Ammon's horn (tissue), 1 donor: Measurements from ENCODE around the gene SEPTIN12.

Source experiments
- DNase-seq: peaks from one replicate; pipeline ENCODE4 v3.0.0-alpha.2; 2016; ENCODE audit warnings: low spot score

SEPTIN12 gene

GRCh38 chr16:4787627-4788482, at the start of gene SEPTIN12:
SEPTIN12 (minus strand) TSS chr16:4788345; CDS start chr16:4787645, 700 bp downstream.
- no peak for DNase-seq

GRCh38 chr16:4836727-4837126, 48.6 kb upstream of the SEPTIN12 start:
- no peak for DNase-seq

GRCh38 chr16:4833584-4833983, 45.4 kb upstream of the SEPTIN12 start:
- no peak for DNase-seq

GRCh38 chr16:4832698-4833343, 44.7 kb upstream of the SEPTIN12 start:
- no peak for DNase-seq

GRCh38 chr16:4831616-4832015, 43.5 kb upstream of the SEPTIN12 start:
- no peak for DNase-seq

- no peak for DNase-seq
These were observed 42.3 kb upstream of the SEPTIN12 start for GRCh38 chr16:4830408-4830807.

- no peak for DNase-seq
These were observed 40.6 kb upstream of the SEPTIN12 start for GRCh38 chr16:4828567-4829321.

GRCh38 chr16:4826980-4827379, 38.8 kb upstream of the SEPTIN12 start:
- DNase-seq = no peak

GRCh38 chr16:4826526-4826925, 38.4 kb upstream of the SEPTIN12 start:
- no peak for DNase-seq

- DNase-seq = no peak
These were observed 37.1 kb upstream of the SEPTIN12 start for GRCh38 chr16:4825196-4825595.

- no peak for DNase-seq
These were observed 32.5 kb upstream of the SEPTIN12 start for GRCh38 chr16:4820652-4821051.

GRCh38 chr16:4814542-4815173, 26.5 kb upstream of the SEPTIN12 start:
- DNase-seq = no peak

GRCh38 chr16:4814046-4814445, 25.9 kb upstream of the SEPTIN12 start:
- no peak for DNase-seq

GRCh38 chr16:4813251-4814003, 25.3 kb upstream of the SEPTIN12 start:
- no peak for DNase-seq

GRCh38 chr16:4811773-4812172, 23.6 kb upstream of the SEPTIN12 start:
- no peak for DNase-seq

GRCh38 chr16:4811242-4811641, 23.1 kb upstream of the SEPTIN12 start:
- no peak for DNase-seq

- no peak for DNase-seq
These were observed 18.1 kb upstream of the SEPTIN12 start for GRCh38 chr16:4806280-4806679.

GRCh38 chr16:4805231-4805630, 17.1 kb upstream of the SEPTIN12 start:
- no peak for DNase-seq

- no peak for DNase-seq
These were observed 16.0 kb upstream of the SEPTIN12 start for GRCh38 chr16:4803898-4804762.

- no peak for DNase-seq
These were observed 15.3 kb upstream of the SEPTIN12 start for GRCh38 chr16:4803401-4803844.
